Trophoblast cell (in vitro differentiated cells and primary cell): ENCODE measurements around the gene STX16.

Source experiments
- DNase-seq, 2 donors: peaks; one replicate each; pipeline ENCODE4 v3.0.0-alpha.2; 2016
- H2AFZ ChIP-seq: 2 replicates; pipeline ENCODE4 v1.6.1; 2013; ENCODE audit warnings: low read length, moderate library complexity, mild to moderate bottlenecking; ENCODE audit not compliant: insufficient read depth, poor library complexity
- H2AK5ac ChIP-seq: 2 replicates; pipeline ENCODE4 v1.6.1; 2013; ENCODE audit warnings: mild to moderate bottlenecking, low read length
- H2BK120ac ChIP-seq: 2 replicates; pipeline ENCODE4 v1.6.1; 2013; ENCODE audit warnings: low read length, mild to moderate bottlenecking, moderate library complexity; ENCODE audit not compliant: insufficient read depth, poor library complexity
- H2BK12ac ChIP-seq: 2 replicates; pipeline ENCODE4 v1.6.1; 2013; ENCODE audit warnings: mild to moderate bottlenecking, low read length, moderate library complexity
- H2BK5ac ChIP-seq: 2 replicates; pipeline ENCODE4 v1.6.1; 2013; ENCODE audit warnings: low read length, low read depth, moderate library complexity, mild to moderate bottlenecking; ENCODE audit not compliant: poor library complexity
- H3K14ac ChIP-seq: 2 replicates; pipeline ENCODE4 v1.6.1; 2013; ENCODE audit warnings: mild to moderate bottlenecking, low read length
- H3K18ac ChIP-seq: 2 replicates; pipeline ENCODE4 v1.6.1; 2013; ENCODE audit warnings: mild to moderate bottlenecking, low read length
- H3K23ac ChIP-seq: 2 replicates; pipeline ENCODE4 v1.6.1; 2013; ENCODE audit warnings: low read length
- H3K27ac ChIP-seq: 2 replicates; pipeline ENCODE4 v1.5.1; 2013; ENCODE audit warnings: low read depth, mild to moderate bottlenecking, inconsistent platforms, low read length, moderate library complexity
- H3K27me3 ChIP-seq: 2 replicates; pipeline ENCODE4 v1.6.1; 2013; ENCODE audit warnings: inconsistent platforms, mild to moderate bottlenecking, low read length, moderate library complexity; ENCODE audit not compliant: insufficient read depth
- H3K36me3 ChIP-seq, 2 experiments: 1 replicate in 1 of 2; 2 replicates in 1 of 2; pipeline ENCODE4 v1.6.1; 2013; ENCODE audit warnings: low read length in 2 of 2, mild to moderate bottlenecking in 2 of 2, moderate library complexity in 1 of 2; ENCODE audit not compliant: insufficient read depth in 2 of 2, control insufficient read depth in 1 of 2
- H3K4ac ChIP-seq: 2 replicates; pipeline ENCODE4 v1.6.1; 2013; ENCODE audit warnings: low read depth, mild to moderate bottlenecking, low read length, moderate library complexity
- H3K4me1 ChIP-seq, 2 experiments: 1 replicate in 1 of 2; 2 replicates in 1 of 2; pipeline ENCODE4 v1.6.1; 2013; ENCODE audit warnings: low read length in 2 of 2, mild to moderate bottlenecking in 2 of 2, moderate library complexity in 1 of 2; ENCODE audit not compliant: insufficient read depth in 2 of 2, control insufficient read depth in 1 of 2
- H3K4me2 ChIP-seq: 2 replicates; pipeline ENCODE4 v1.6.1; 2013; ENCODE audit warnings: inconsistent platforms, mild to moderate bottlenecking, low read length, moderate library complexity
- H3K4me3 ChIP-seq: 2 replicates; pipeline ENCODE4 v1.5.1; 2013; ENCODE audit warnings: mild to moderate bottlenecking, low read depth, low read length, inconsistent platforms
- H3K79me1 ChIP-seq: one replicate; pipeline ENCODE4 v1.6.1; 2013; ENCODE audit warnings: low read length
- H3K79me2 ChIP-seq: 2 replicates; pipeline ENCODE4 v1.6.1; 2013; ENCODE audit warnings: low read length, mild to moderate bottlenecking; ENCODE audit not compliant: control insufficient read depth, insufficient read depth, poor library complexity
- H3K9ac ChIP-seq: 2 replicates; pipeline ENCODE4 v1.6.1; 2013; ENCODE audit warnings: mild to moderate bottlenecking, low read length
- H3K9me3 ChIP-seq: 2 replicates; pipeline ENCODE4 v1.6.1; 2013; ENCODE audit warnings: low read depth, mild to moderate bottlenecking, control low read depth, inconsistent platforms, low read length; ENCODE audit not compliant: insufficient read depth
- H4K12ac ChIP-seq: 2 replicates; pipeline ENCODE4 v1.6.1; 2013; ENCODE audit warnings: low read depth, mild to moderate bottlenecking, low read length, moderate library complexity
- H4K8ac ChIP-seq: 2 replicates; pipeline ENCODE4 v1.6.1; 2013; ENCODE audit warnings: low read depth, mild to moderate bottlenecking, low read length, moderate library complexity
- H4K91ac ChIP-seq: one replicate; pipeline ENCODE4 v1.6.1; 2013; ENCODE audit warnings: low read depth, mild to moderate bottlenecking, low read length, moderate library complexity
- WGBS: extraction: QIAGEN DNeasy Blood & Tissue Kit; methylation state at CpG from one replicate; pipeline ENCODE4 v1.1.7; 2013; ENCODE audit warnings: missing lambda C conversion rate; ENCODE audit not compliant: insufficient read length, insufficient coverage; ENCODE audit errors: extremely low coverage; 5-methylcytosine and 5-hydroxymethylcytosine counted together

Gene STX16

DNA sequence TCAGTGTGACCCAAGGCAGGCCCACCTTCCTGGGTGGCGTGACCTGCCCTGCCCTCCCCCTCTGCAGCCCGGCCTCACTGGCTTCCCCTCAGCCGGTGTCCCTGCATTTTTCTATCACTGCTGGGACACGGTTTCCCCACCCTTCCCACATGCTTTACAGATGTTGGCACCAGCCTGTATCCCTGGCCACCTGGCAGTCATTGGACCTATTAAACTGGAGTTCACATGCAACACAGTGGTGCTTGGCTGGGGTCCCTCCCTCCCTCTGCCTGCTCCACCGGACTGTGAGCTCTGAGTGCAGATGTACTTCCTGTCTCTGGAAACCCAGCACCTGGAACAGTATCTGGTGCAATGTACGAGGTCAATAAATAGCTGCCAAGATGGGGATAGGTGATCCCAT lies 25.5 kb upstream of the STX16 start:
- peaks cover 0 to 5% of the 10 kb centered on the region in 2 experiments for H3K36me3 ChIP-seq
- WGBS, result no CpG with 5 or more reads among the region's 6 CpGs

DNA sequence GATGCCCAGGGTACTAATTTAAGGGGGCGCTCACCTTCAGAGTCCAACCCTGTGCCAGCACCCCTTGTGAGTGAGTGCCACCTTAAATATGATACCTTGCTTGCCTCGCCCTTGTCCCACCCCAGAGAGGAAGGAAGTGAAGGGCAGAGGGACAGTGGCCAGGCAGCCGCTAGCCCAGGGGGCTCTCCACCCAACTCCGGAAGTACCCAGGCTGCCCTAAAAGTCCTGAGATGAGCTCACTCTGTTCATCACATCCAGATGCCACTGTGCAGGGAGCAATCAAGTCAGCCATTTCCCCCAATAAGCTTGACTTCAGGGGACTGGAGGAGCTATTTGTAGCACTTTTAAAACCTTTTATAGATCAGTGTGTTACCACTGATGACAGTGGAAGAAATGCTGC lies 25.0 kb upstream of the STX16 start:
- Histone ChIP-seq H4K8ac (no peak overlapping the region), H3K23ac (no peak overlapping the region), H3K9me3 (peaks cover 13% of the 10 kb centered on the region), H3K27ac (no peak overlapping the region), H3K4ac (no peak overlapping the region), H3K9ac (no peak overlapping the region), H4K12ac (no peak overlapping the region), H2AK5ac (peak overlapping the region; percentile 32), H3K18ac (no peak overlapping the region), H2BK12ac (peak overlapping the region; percentile 7), H3K4me2 (no peak overlapping the region), H3K4me1 (peaks cover 16 to 25% of the 10 kb centered on the region in 2 experiments), H4K91ac (no peak overlapping the region), H3K79me2 (peaks cover 2% of the 10 kb centered on the region), H2BK5ac (no peak overlapping the region), H3K36me3 (peaks cover 0 to 5% of the 10 kb centered on the region in 2 experiments), H3K27me3 (no peaks in the 10 kb centered on the region), H3K79me1 (peaks cover 16% of the 10 kb centered on the region), H3K4me3 (no peak overlapping the region), H3K14ac (no peak overlapping the region), H2AFZ (no peak overlapping the region), H2BK120ac (no peak overlapping the region)
- no peak for DNase-seq
- no CpG with 5 or more reads among the region's 4 CpGs for WGBS

More for the DNA sequence above, 25.5 kb upstream of the STX16 start:
- H3K79me2 ChIP-seq, result peaks cover 2% of the 10 kb centered on the region
- H2AK5ac ChIP-seq, result peak overlapping the region; percentile 50
- H2AFZ ChIP-seq, result no peak overlapping the region
- no peak overlapping the region for H3K27ac ChIP-seq
- peak overlapping the region; percentile 35 for H3K14ac ChIP-seq
- H3K27me3 ChIP-seq, result no peaks in the 10 kb centered on the region
- no peak overlapping the region for H2BK5ac ChIP-seq
- H2BK120ac ChIP-seq, result peak overlapping the region; percentile 37
- H3K18ac ChIP-seq, result peak overlapping the region; percentile 25
- peaks cover 16% of the 10 kb centered on the region for H3K79me1 ChIP-seq
- H4K12ac ChIP-seq, result no peak overlapping the region
- no peak overlapping the region for H3K9ac ChIP-seq
- H2BK12ac ChIP-seq, result peak overlapping the region; percentile 55
- H4K8ac ChIP-seq, result no peak overlapping the region
- no peak overlapping the region for H3K4me2 ChIP-seq
- H3K4me3 ChIP-seq, result no peak overlapping the region
- H3K4ac ChIP-seq, result no peak overlapping the region
- no peak overlapping the region for H3K23ac ChIP-seq
- H3K4me1 ChIP-seq, result peaks cover 16 to 25% of the 10 kb centered on the region in 2 experiments
- H3K9me3 ChIP-seq, result peaks cover 14% of the 10 kb centered on the region
- peak overlapping the region; percentile 38 for H4K91ac ChIP-seq
- no peak for DNase-seq

DNA sequence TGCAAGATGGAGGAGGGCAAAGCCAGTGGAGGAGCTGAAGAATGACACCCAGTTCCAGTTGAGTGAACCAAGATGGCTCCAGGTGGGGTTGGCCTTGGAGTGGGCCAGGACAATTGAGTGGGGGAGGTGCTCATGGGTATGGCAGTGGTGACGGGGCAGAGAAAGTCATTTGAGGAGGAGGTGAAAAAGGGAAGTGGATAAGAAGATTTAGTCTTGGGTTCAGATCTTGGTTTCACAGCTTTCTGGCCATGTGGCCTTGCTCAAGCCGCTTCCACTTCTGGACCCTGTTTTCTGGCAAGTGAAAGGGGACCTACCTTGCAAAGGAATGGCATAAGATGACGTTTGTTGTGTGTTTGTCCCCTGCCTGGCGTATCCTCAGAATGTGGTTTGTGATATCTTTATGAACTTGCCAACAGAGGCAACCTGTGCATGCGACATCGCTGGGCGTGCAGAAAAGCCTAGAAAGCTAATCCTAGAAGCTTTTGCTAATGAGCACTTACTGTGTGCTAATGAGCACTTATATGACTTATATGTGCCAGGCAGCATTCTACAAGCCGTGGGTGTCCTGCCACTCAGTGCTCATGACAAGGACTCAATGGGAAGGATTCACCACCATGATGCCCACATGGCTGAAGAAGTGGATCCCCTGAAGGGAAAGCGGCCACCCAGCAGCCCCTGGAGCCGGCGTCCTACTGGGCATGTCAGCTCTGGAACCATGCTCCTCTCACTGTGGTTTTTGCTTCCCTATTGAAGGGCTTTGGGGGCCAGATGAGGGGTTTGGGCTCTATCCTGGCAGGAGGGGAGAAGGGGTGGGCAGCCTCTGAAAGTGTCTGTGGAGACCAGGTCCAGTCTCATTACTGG lies 23.6 kb upstream of the STX16 start:
- peaks cover 16 to 25% of the 10 kb centered on the region in 2 experiments for H3K4me1 ChIP-seq

GRCh38 chr20:58628491-58629214 lies 22.4 kb upstream of the STX16 start:
- no CpG with 5 or more reads among the region's 11 CpGs for WGBS
- no peak overlapping the region for H3K14ac ChIP-seq

More for the DNA sequence above, 23.6 kb upstream of the STX16 start:
- Histone ChIP-seq H3K79me2 (peaks cover 2% of the 10 kb centered on the region), H3K27ac (no peak overlapping the region), H3K9me3 (peaks cover 12% of the 10 kb centered on the region), H3K14ac (no peak overlapping the region), H2BK12ac (peak overlapping the region; percentile 16), H2BK5ac (no peak overlapping the region), H4K91ac (no peak overlapping the region), H3K9ac (no peak overlapping the region), H3K27me3 (no peaks in the 10 kb centered on the region), H3K4me3 (no peak overlapping the region), H4K12ac (no peak overlapping the region), H3K79me1 (peaks cover 15% of the 10 kb centered on the region), H3K4ac (no peak overlapping the region), H2BK120ac (no peak overlapping the region), H2AFZ (no peak overlapping the region), H3K18ac (no peak overlapping the region), H4K8ac (no peak overlapping the region), H3K23ac (no peak overlapping the region), H3K4me2 (no peak overlapping the region), H3K36me3 (peaks cover 0 to 5% of the 10 kb centered on the region in 2 experiments), H2AK5ac (no peak overlapping the region)
- WGBS, result no CpG with 5 or more reads among the region's 11 CpGs
- no peak for DNase-seq

More at GRCh38 chr20:58628491-58629214, 22.4 kb upstream of the STX16 start:
- no peak overlapping the region for H3K4me2 ChIP-seq
- no peak overlapping the region for H2BK5ac ChIP-seq
- H2AK5ac ChIP-seq, result no peak overlapping the region
- no peak overlapping the region for H3K23ac ChIP-seq
- H4K91ac ChIP-seq, result no peak overlapping the region
- H3K4me3 ChIP-seq, result no peak overlapping the region
- no peak for DNase-seq
- H4K12ac ChIP-seq, result no peak overlapping the region
- H3K79me2 ChIP-seq, result peaks cover 2% of the 10 kb centered on the region
- H3K79me1 ChIP-seq, result peaks cover 9% of the 10 kb centered on the region
- H2BK12ac ChIP-seq, result no peak overlapping the region
- H2AFZ ChIP-seq, result no peak overlapping the region
- H3K18ac ChIP-seq, result no peak overlapping the region
- H3K4ac ChIP-seq, result no peak overlapping the region
- H3K4me1 ChIP-seq, result peaks cover 12 to 20% of the 10 kb centered on the region in 2 experiments
- H2BK120ac ChIP-seq, result no peak overlapping the region
- H3K27ac ChIP-seq, result no peak overlapping the region
- H3K27me3 ChIP-seq, result no peaks in the 10 kb centered on the region
- H3K9me3 ChIP-seq, result peaks cover under 1% of the 10 kb centered on the region
- H3K36me3 ChIP-seq, result no peaks in the 10 kb centered on the region
- H4K8ac ChIP-seq, result no peak overlapping the region
- no peak overlapping the region for H3K9ac ChIP-seq
